Endothelial cell (in vitro differentiated cells): ENCODE results near the gene SOX6. TPM values are rescaled to one million over a fixed set of nuclear protein-coding genes. Genes with fewer than 3 reads are reported as not detected.

Source experiments
- DNase-seq: peaks from one replicate; pipeline ENCODE4 v3.0.0; 2021; ENCODE audit warnings: low spot score
- H3K27ac Mint-ChIP-seq: one replicate; pipeline ENCODE4 v1.8.0; 2021; ENCODE audit warnings: mixed read lengths, inconsistent platforms; ENCODE audit not compliant: unreplicated experiment
- H3K27me3 Mint-ChIP-seq: one replicate; pipeline ENCODE4 v1.8.0; 2021; ENCODE audit warnings: mild to moderate bottlenecking, moderate library complexity, mixed read lengths, inconsistent platforms; ENCODE audit not compliant: unreplicated experiment
- H3K36me3 Mint-ChIP-seq: one replicate; pipeline ENCODE4 v1.8.0; 2021; ENCODE audit warnings: mild to moderate bottlenecking, low read depth, mixed read lengths, inconsistent platforms; ENCODE audit not compliant: unreplicated experiment
- H3K4me1 Mint-ChIP-seq: one replicate; pipeline ENCODE4 v1.8.0; 2021; ENCODE audit warnings: mild to moderate bottlenecking, mixed read lengths, inconsistent platforms; ENCODE audit not compliant: unreplicated experiment
- H3K4me3 Mint-ChIP-seq: one replicate; pipeline ENCODE4 v1.8.0; 2021; ENCODE audit warnings: mild to moderate bottlenecking, mixed read lengths, inconsistent platforms; ENCODE audit not compliant: unreplicated experiment
- H3K9me3 Mint-ChIP-seq: one replicate; pipeline ENCODE4 v1.8.0; 2021; ENCODE audit warnings: mixed read lengths, inconsistent platforms; ENCODE audit not compliant: unreplicated experiment
- CTCF ChIP-seq: fragments of 200-600 bp; sonication (generic); IDR thresholded peaks from one replicate; pipeline ENCODE4 v1.5.0; 2021; ENCODE audit warnings: antibody characterized with exemption; ENCODE audit not compliant: unreplicated experiment
- total RNA-seq: library from RNA; stranded (reverse); fragmentation: NEBNext Ultra II Directional; extraction: Animal tissue kit (Norgen Biotek cat#: 25700); gene quantifications from one replicate; pipeline ENCODE4 v1.2.1, GENCODE V29; 2021; ENCODE audit not compliant: unreplicated experiment

The SOX6 gene
- total RNA-seq, 1 donor from 2014 or later = 21.0 TPM

GRCh38 chr11:16402654-16403447, 46.5 kb upstream of the SOX6 start:
- no peaks in the 10 kb centered on the region for H3K36me3 Mint-ChIP-seq
- TF ChIP-seq CTCF = no peak
- H3K4me1 Mint-ChIP-seq = peaks cover 28% of the 10 kb centered on the region
- H3K27me3 Mint-ChIP-seq = peaks cover 5% of the 10 kb centered on the region
- H3K27ac Mint-ChIP-seq = peak overlapping the region; percentile 88
- peak overlapping the region; percentile 52 for H3K4me3 Mint-ChIP-seq
- no peak for DNase-seq
- no peaks in the 10 kb centered on the region for H3K9me3 Mint-ChIP-seq

GRCh38 chr11:16397390-16397789, 41.0 kb upstream of the SOX6 start:
- DNase-seq = no peak
- H3K27me3 Mint-ChIP-seq = peaks cover 2% of the 10 kb centered on the region
- no peak for TF ChIP-seq CTCF
- peaks cover 5% of the 10 kb centered on the region for H3K4me1 Mint-ChIP-seq
- H3K36me3 Mint-ChIP-seq = no peaks in the 10 kb centered on the region
- no peak overlapping the region for H3K27ac Mint-ChIP-seq
- H3K4me3 Mint-ChIP-seq = no peak overlapping the region
- H3K9me3 Mint-ChIP-seq = no peaks in the 10 kb centered on the region

GRCh38 chr11:16395601-16396000, 39.3 kb upstream of the SOX6 start:
- no peaks in the 10 kb centered on the region for H3K27me3 Mint-ChIP-seq
- H3K27ac Mint-ChIP-seq = no peak overlapping the region
- H3K4me1 Mint-ChIP-seq = no peaks in the 10 kb centered on the region
- DNase-seq = no peak
- H3K9me3 Mint-ChIP-seq = no peaks in the 10 kb centered on the region
- TF ChIP-seq CTCF = no peak
- no peaks in the 10 kb centered on the region for H3K36me3 Mint-ChIP-seq
- H3K4me3 Mint-ChIP-seq = no peak overlapping the region

GRCh38 chr11:16394947-16395346, 38.6 kb upstream of the SOX6 start:
- no peaks in the 10 kb centered on the region for H3K27me3 Mint-ChIP-seq

More at GRCh38 chr11:16394947-16395346, 38.6 kb upstream of the SOX6 start:
- H3K36me3 Mint-ChIP-seq = no peaks in the 10 kb centered on the region
- no peaks in the 10 kb centered on the region for H3K9me3 Mint-ChIP-seq
- no peak for DNase-seq
- H3K4me3 Mint-ChIP-seq = no peak overlapping the region
- no peak for TF ChIP-seq CTCF
- H3K4me1 Mint-ChIP-seq = no peaks in the 10 kb centered on the region
- no peak overlapping the region for H3K27ac Mint-ChIP-seq
